Lung (tissue), 12 donors: Measurements from ENCODE around the gene NEDD9. TPM values are rescaled to one million over a fixed set of nuclear protein-coding genes. Genes with fewer than 3 reads are reported as not detected.
A peak's percentile ranks its signal among the peaks of the same experiment; 100 is the strongest.

ENCODE experiments used
- ATAC-seq: fragments of 200-7000 bp; cut with Tn5 transposase; one replicate; pipeline ENCODE4 v1.9.1; 2020; ENCODE audit warnings: moderate number of reproducible peaks; ENCODE audit not compliant: insufficient read depth, low FRiP score
- DNase-seq, 3 donors: peaks; one replicate each; pipeline ENCODE4 v3.0.0-alpha.2; 2013 to 2017
- H3K27ac ChIP-seq, 2 donors: one replicate each; pipeline ENCODE4 v1.5.1; 2013; ENCODE audit warnings: mild to moderate bottlenecking in 2 of 2, moderate library complexity in 2 of 2, control low read depth in 1 of 2, inconsistent platforms in 1 of 2, low read depth in 1 of 2, low read length in 1 of 2
- H3K27me3 ChIP-seq, 3 donors: one replicate each; pipeline ENCODE4 v1.5.1; 2013; ENCODE audit warnings: low read length in 2 of 3; ENCODE audit not compliant: control insufficient read depth in 3 of 3, insufficient read depth in 3 of 3
- H3K36me3 ChIP-seq, 4 donors: one replicate each; pipeline ENCODE4 v1.5.1; 2013; ENCODE audit warnings: low read length in 4 of 4, mild to moderate bottlenecking in 1 of 4, moderate library complexity in 1 of 4; ENCODE audit not compliant: control insufficient read depth in 4 of 4, insufficient read depth in 4 of 4
- H3K4me1 ChIP-seq, 5 donors: one replicate each; pipeline ENCODE4 v1.5.1; 2013; ENCODE audit warnings: low read length in 5 of 5, mild to moderate bottlenecking in 2 of 5, moderate library complexity in 1 of 5; ENCODE audit not compliant: control insufficient read depth in 5 of 5, insufficient read depth in 5 of 5
- H3K4me3 ChIP-seq: one replicate; pipeline ENCODE4 v1.5.1; 2013; ENCODE audit warnings: mild to moderate bottlenecking, control low read depth, moderate library complexity
- H3K9ac ChIP-seq, 2 donors: one replicate each; pipeline ENCODE4 v1.5.1; 2013; ENCODE audit warnings: low read length in 2 of 2, control low read depth in 1 of 2; ENCODE audit not compliant: insufficient read depth in 1 of 2
- H3K9me3 ChIP-seq, 4 donors: one replicate each; pipeline ENCODE4 v1.5.1; 2013; ENCODE audit warnings: low read length in 3 of 4, mild to moderate bottlenecking in 1 of 4, moderate library complexity in 1 of 4; ENCODE audit not compliant: control insufficient read depth in 4 of 4, insufficient read depth in 3 of 4
- CTCF ChIP-seq: IDR thresholded peaks from 2 replicates; pipeline ENCODE4 v1.5.1; 2012; ENCODE audit warnings: mild to moderate bottlenecking; ENCODE audit errors: control extremely low read depth, extremely low read depth
- WGBS, 2 donors: extraction: QIAGEN DNeasy Blood & Tissue Kit; methylation state at CpG; one replicate each; pipeline ENCODE4 v1.1.7; 2013; 5-methylcytosine and 5-hydroxymethylcytosine counted together
- polyA plus RNA-seq, 2 donors: library from polyadenylated mRNA; stranded (reverse); fragments of 200-250 nt; gene quantifications; one replicate each; pipeline ENCODE4 v1.2.1, GENCODE V29; 2013
- total RNA-seq, 2 donors: library from RNA; depleted of rRNA in 1 of 2; stranded (reverse); fragments of >200 nt in 1 of 2; gene quantifications; one replicate each; pipeline ENCODE4 v1.2.1, GENCODE V29; 2014 to 2021
- donor health status: control.
- donor health status: control.
- donor health status: Bipolar disorder and iron deficiency.
- donor health status: healthy.
- donor health status: DM: yes; HTN: yes; CAD: no.

The NEDD9 gene
- total and polyA plus RNA-seq, 4 donors, result 28.2 to 158 (median 125) TPM

- 18 to 27% methylated on average over 6 of the region's 6 CpGs for WGBS, 2 donors
- H3K4me3 ChIP-seq, result no peak overlapping the region
Measured at GRCh38 chr6:11236076-11236750, 3.7 kb upstream of the NEDD9 start.

GRCh38 chr6:11235062-11235461 is 2.6 kb upstream of the NEDD9 start:
- no peaks in the 10 kb centered on the region for H3K36me3 ChIP-seq
- H3K4me3 ChIP-seq, result no peak overlapping the region
- H3K27ac ChIP-seq, result no peak overlapping the region
- no peaks in the 10 kb centered on the region for H3K27me3 ChIP-seq
- H3K9me3 ChIP-seq, result no peaks in the 10 kb centered on the region
- peaks cover 0 to 37% (median 17%) of the 10 kb centered on the region in 5 donors for H3K4me1 ChIP-seq
- DNase-seq (no peak), ATAC-seq (no peak)
- H3K9ac ChIP-seq, result no peak overlapping the region
- no peak for TF ChIP-seq CTCF

More at GRCh38 chr6:11236076-11236750, 3.7 kb upstream of the NEDD9 start:
- Histone ChIP-seq H3K9ac (no peak overlapping the region), H3K4me1 (peaks cover 0 to 26% (median 11%) of the 10 kb centered on the region in 5 donors), H3K36me3 (no peaks in the 10 kb centered on the region), H3K9me3 (no peaks in the 10 kb centered on the region), H3K27ac (peak overlapping the region in 1 of 2 donors; percentile 80), H3K27me3 (no peaks in the 10 kb centered on the region)
- ATAC-seq, result no peak
- peak; percentile 27 to 79 (median 51) for DNase-seq
- TF ChIP-seq CTCF, result no peak

GRCh38 chr6:11233673-11234573 is 1.5 kb upstream of the NEDD9 start:
- ATAC-seq, result no peak
- no peaks in the 10 kb centered on the region for H3K36me3 ChIP-seq
- DNase-seq, result no peak
- 70 to 78% methylated on average over 11 of the region's 11 CpGs for WGBS, 2 donors
- no peaks in the 10 kb centered on the region for H3K9me3 ChIP-seq
- H3K27me3 ChIP-seq, result no peaks in the 10 kb centered on the region
- no peak overlapping the region for H3K4me3 ChIP-seq
- H3K4me1 ChIP-seq, result peaks cover 0 to 45% (median 17%) of the 10 kb centered on the region in 5 donors
- no peak for TF ChIP-seq CTCF
- H3K27ac ChIP-seq, result peak overlapping the region in 1 of 2 donors; percentile 98
- peak overlapping the region; percentile 93 to 94 for H3K9ac ChIP-seq
